Measurements from ENCODE around the gene HPSE2.
"Not testable (repeated sequence)": the region's sequence is repeated elsewhere in the genome, so short reads cannot be mapped to it uniquely, and the experiment has no call there.

The HPSE2 gene

DNA sequence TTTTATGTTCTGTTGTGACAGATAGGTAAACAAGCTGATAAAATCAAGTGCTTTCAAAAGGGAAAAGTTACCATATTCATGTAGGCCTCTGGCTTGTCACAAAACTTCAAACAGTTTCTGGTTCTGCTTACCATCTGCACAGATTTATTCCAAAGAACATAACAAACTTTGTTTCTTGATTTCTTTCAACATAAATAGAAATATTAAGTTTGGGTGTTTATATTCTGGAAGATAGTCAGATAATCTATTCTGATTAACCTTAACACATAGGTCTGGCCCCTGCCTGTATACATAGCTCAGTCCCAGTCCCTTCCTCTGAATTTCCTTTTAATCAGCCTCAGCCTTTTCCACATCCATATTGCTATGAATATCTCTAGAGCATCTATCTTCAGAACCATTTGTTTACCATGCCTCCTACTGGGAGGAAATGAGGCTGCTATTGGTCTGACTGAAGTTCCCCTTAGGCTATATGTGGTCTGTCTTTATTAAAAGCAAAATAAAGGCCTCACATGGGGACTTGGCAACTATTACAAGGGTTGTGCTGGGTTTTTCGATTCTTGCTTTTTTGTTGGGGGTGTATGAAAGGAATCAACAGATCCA lies 319.0 kb downstream of the HPSE2 start:
- Histone ChIP-seq H3K9me3 (ENCODE audit: control extremely low read depth in 1 of 5, control insufficient read depth in 4 of 5, insufficient read depth in 2 of 5, low read depth in 1 of 5, low read length in 4 of 5) (no peaks in the 10 kb centered on the region), H3K36me3 (ENCODE audit: control insufficient read depth in 4 of 4, insufficient read depth in 4 of 4, low read length in 3 of 4) (no peaks in the 10 kb centered on the region), H3K4me3 (ENCODE audit: control insufficient read depth in 1 of 7, extremely low read depth in 1 of 7, insufficient read depth in 4 of 7, low read depth in 2 of 7, low read length in 6 of 7) (no peak overlapping the region), H3K27ac (ENCODE audit: insufficient read depth in 1 of 2, low read depth in 1 of 2, low read length in 2 of 2, poor library complexity in 1 of 2, severe bottlenecking in 2 of 2) (no peak overlapping the region), H3K27me3 (replicated peaks in 2 of 5; ENCODE audit: control insufficient read depth in 4 of 5, insufficient read depth in 5 of 5, low read length in 4 of 5) (no peaks in the 10 kb centered on the region), H3K4me1 (ENCODE audit: control extremely low read depth in 1 of 4, control insufficient read depth in 4 of 4, insufficient read depth in 4 of 4, low read length in 3 of 4) (no peaks in the 10 kb centered on the region)
- DNase-seq = no peak
- no CpG with 5 or more reads among the region's 1 CpG for whole genome bisulfite sequencing (ENCODE audit: insufficient coverage)
- POLR2A ChIA-PET = no interaction called here
- CTCF ChIA-PET = no interaction called here

DNA sequence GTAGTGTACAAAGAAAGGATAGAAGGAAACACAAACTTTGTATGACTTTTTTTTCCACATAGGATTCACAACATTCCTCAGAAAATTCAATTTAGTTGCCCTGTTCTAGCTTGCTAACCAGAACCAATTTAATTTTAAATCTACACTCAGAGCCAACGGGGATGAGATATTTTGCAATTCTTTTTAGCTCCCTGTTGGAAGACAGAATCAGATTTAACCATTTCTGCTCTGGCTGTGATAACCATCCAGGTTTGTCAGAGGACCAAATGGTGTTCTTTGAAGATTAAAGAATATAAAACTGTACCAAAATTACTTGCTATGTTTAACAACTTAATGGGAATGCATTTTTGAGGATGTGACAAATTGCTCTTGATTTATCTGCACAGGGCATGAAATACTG lies 319.7 kb downstream of the HPSE2 start:
- no peaks in the 10 kb centered on the region for H3K36me3 ChIP-seq (ENCODE audit: control insufficient read depth in 4 of 4, insufficient read depth in 4 of 4, low read length in 3 of 4)
- no peaks in the 10 kb centered on the region for H3K27me3 ChIP-seq (replicated peaks in 2 of 5; ENCODE audit: control insufficient read depth in 4 of 5, insufficient read depth in 5 of 5, low read length in 4 of 5)
- no peaks in the 10 kb centered on the region for H3K9me3 ChIP-seq (ENCODE audit: control extremely low read depth in 1 of 5, control insufficient read depth in 4 of 5, insufficient read depth in 2 of 5, low read depth in 1 of 5, low read length in 4 of 5)
- POLR2A ChIA-PET = no interaction called here
- H3K4me3 ChIP-seq (ENCODE audit: control insufficient read depth in 1 of 7, extremely low read depth in 1 of 7, insufficient read depth in 4 of 7, low read depth in 2 of 7, low read length in 6 of 7) = no peak overlapping the region
- 50% methylated on average over 1 of the region's 1 CpG for WGBS (ENCODE audit: insufficient coverage)
- DNase-seq = no peak
- H3K4me1 ChIP-seq (ENCODE audit: control extremely low read depth in 1 of 4, control insufficient read depth in 4 of 4, insufficient read depth in 4 of 4, low read length in 3 of 4) = no peaks in the 10 kb centered on the region
- CTCF ChIA-PET = no interaction called here
- no peak overlapping the region for H3K27ac ChIP-seq (ENCODE audit: insufficient read depth in 1 of 2, low read depth in 1 of 2, low read length in 2 of 2, poor library complexity in 1 of 2, severe bottlenecking in 2 of 2)

DNA sequence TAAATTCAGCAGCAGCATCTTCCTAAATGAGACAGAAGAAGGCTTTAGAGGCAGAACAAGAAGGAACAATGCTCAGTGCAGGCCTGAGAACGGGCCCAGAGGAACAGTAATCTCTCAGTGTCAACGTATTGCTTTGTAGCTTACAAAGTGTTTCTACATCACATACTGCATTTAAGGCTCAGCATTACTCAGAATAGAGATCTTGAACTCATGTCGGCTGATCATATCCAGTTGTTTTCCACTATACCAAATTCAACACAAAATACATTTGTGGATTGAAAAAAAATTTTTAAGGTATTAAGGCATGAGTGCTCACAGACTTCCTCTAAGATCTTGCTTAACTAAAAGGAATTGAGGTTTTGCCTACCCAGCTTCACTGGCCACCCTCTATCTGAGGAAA lies 325.1 kb downstream of the HPSE2 start:
- H3K4me1 ChIP-seq (ENCODE audit: control extremely low read depth in 1 of 4, control insufficient read depth in 4 of 4, insufficient read depth in 4 of 4, low read length in 3 of 4) = no peaks in the 10 kb centered on the region
- no peak overlapping the region for H3K4me3 ChIP-seq (ENCODE audit: control insufficient read depth in 1 of 7, extremely low read depth in 1 of 7, insufficient read depth in 4 of 7, low read depth in 2 of 7, low read length in 6 of 7)
- no peak for DNase-seq
- H3K36me3 ChIP-seq (ENCODE audit: control insufficient read depth in 4 of 4, insufficient read depth in 4 of 4, low read length in 3 of 4) = no peaks in the 10 kb centered on the region
- CTCF ChIA-PET = no interaction called here
- 82% methylated on average over 2 of the region's 3 CpGs for WGBS (ENCODE audit: insufficient coverage)
- POLR2A ChIA-PET = no interaction called here
- no peak overlapping the region for H3K27ac ChIP-seq (ENCODE audit: insufficient read depth in 1 of 2, low read depth in 1 of 2, low read length in 2 of 2, poor library complexity in 1 of 2, severe bottlenecking in 2 of 2)
- no peaks in the 10 kb centered on the region for H3K27me3 ChIP-seq (replicated peaks in 2 of 5; ENCODE audit: control insufficient read depth in 4 of 5, insufficient read depth in 5 of 5, low read length in 4 of 5)
- no peaks in the 10 kb centered on the region for H3K9me3 ChIP-seq (ENCODE audit: control extremely low read depth in 1 of 5, control insufficient read depth in 4 of 5, insufficient read depth in 2 of 5, low read depth in 1 of 5, low read length in 4 of 5)

DNA sequence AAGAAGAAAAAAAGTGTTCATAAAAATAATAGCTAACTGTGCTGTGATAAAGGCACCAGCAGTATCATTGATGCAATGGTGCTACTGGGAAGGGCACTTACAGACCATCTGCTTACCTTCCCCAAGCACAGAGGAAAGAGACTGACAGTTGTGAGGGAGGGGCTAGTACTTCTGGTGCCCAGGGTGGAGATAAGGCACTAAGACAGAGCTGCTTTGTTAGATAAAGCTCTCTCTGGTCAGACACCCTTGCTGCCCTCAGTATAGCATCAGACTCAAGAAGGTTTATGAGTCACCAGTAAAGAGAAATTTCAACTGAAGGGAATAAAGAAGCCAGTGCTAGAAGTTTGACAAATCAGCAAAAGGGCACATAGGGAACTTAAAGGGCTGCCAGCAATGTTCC lies 325.6 kb downstream of the HPSE2 start:
- Histone ChIP-seq H3K4me1 (ENCODE audit: control extremely low read depth in 1 of 4, control insufficient read depth in 4 of 4, insufficient read depth in 4 of 4, low read length in 3 of 4) (no peaks in the 10 kb centered on the region), H3K27ac (ENCODE audit: insufficient read depth in 1 of 2, low read depth in 1 of 2, low read length in 2 of 2, poor library complexity in 1 of 2, severe bottlenecking in 2 of 2) (no peak overlapping the region), H3K27me3 (replicated peaks in 2 of 5; ENCODE audit: control insufficient read depth in 4 of 5, insufficient read depth in 5 of 5, low read length in 4 of 5) (no peaks in the 10 kb centered on the region), H3K36me3 (ENCODE audit: control insufficient read depth in 4 of 4, insufficient read depth in 4 of 4, low read length in 3 of 4) (no peaks in the 10 kb centered on the region), H3K4me3 (ENCODE audit: control insufficient read depth in 1 of 7, extremely low read depth in 1 of 7, insufficient read depth in 4 of 7, low read depth in 2 of 7, low read length in 6 of 7) (no peak overlapping the region), H3K9me3 (ENCODE audit: control extremely low read depth in 1 of 5, control insufficient read depth in 4 of 5, insufficient read depth in 2 of 5, low read depth in 1 of 5, low read length in 4 of 5) (no peaks in the 10 kb centered on the region)
- DNase-seq = peak; percentile 59 to 89 (median 75)
- CTCF ChIA-PET = no interaction called here
- POLR2A ChIA-PET = no interaction called here

DNA sequence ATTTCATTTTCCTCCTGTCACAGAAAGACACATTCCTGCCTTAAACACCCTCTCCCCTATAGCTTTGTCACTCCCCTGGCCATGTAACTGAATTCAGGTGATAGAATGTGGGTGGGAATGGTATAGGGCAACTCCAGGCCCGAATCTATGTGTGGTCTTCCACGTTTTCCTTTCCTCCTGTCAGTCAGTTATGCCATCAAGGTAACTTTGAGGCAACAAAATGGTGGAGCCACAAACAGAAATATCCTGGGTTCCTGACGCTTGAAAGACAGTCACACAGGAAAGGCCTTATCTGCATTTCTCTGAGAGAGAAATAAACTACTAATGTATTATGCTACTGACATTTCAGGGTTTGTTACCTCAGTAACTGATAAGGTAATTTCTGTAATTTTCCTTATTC lies 326.8 kb downstream of the HPSE2 start:
- H3K27ac ChIP-seq (ENCODE audit: insufficient read depth in 1 of 2, low read depth in 1 of 2, low read length in 2 of 2, poor library complexity in 1 of 2, severe bottlenecking in 2 of 2) = no peak overlapping the region
- H3K9me3 ChIP-seq (ENCODE audit: control extremely low read depth in 1 of 5, control insufficient read depth in 4 of 5, insufficient read depth in 2 of 5, low read depth in 1 of 5, low read length in 4 of 5) = no peaks in the 10 kb centered on the region
- H3K4me1 ChIP-seq (ENCODE audit: control extremely low read depth in 1 of 4, control insufficient read depth in 4 of 4, insufficient read depth in 4 of 4, low read length in 3 of 4) = no peaks in the 10 kb centered on the region
- no peak overlapping the region for H3K4me3 ChIP-seq (ENCODE audit: control insufficient read depth in 1 of 7, extremely low read depth in 1 of 7, insufficient read depth in 4 of 7, low read depth in 2 of 7, low read length in 6 of 7)
- ChIA-PET POLR2A (no interaction called here), CTCF (no interaction called here)
- 89% methylated on average over 2 of the region's 3 CpGs for WGBS (ENCODE audit: insufficient coverage)
- H3K36me3 ChIP-seq (ENCODE audit: control insufficient read depth in 4 of 4, insufficient read depth in 4 of 4, low read length in 3 of 4) = no peaks in the 10 kb centered on the region
- no peaks in the 10 kb centered on the region for H3K27me3 ChIP-seq (replicated peaks in 2 of 5; ENCODE audit: control insufficient read depth in 4 of 5, insufficient read depth in 5 of 5, low read length in 4 of 5)
- no peak for DNase-seq

DNA sequence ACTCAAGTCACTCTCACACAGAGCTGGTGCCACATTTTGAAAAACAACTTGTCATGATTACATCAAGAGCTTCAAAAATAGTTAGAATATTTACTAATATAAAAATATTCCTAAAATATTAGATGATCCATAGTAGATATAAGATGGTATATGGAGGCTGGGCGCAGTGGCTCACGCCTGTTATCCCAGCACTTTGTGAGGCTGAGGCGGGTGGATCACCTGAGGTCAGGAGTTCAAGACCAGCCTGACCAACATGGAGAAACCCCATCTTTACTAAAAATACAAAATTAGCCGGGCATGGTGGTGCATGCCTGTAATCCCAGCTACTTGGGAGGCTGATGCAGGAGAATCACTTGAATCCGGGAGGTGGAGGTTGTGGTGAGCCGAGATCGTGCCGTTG lies 327.4 kb downstream of the HPSE2 start:
- H3K27ac ChIP-seq (ENCODE audit: insufficient read depth in 1 of 2, low read depth in 1 of 2, low read length in 2 of 2, poor library complexity in 1 of 2, severe bottlenecking in 2 of 2); POLR2A ChIA-PET; DNase-seq; H3K9me3 ChIP-seq (ENCODE audit: control extremely low read depth in 1 of 5, control insufficient read depth in 4 of 5, insufficient read depth in 2 of 5, low read depth in 1 of 5, low read length in 4 of 5); H3K4me3 ChIP-seq (ENCODE audit: control insufficient read depth in 1 of 7, extremely low read depth in 1 of 7, insufficient read depth in 4 of 7, low read depth in 2 of 7, low read length in 6 of 7); CTCF ChIA-PET; H3K36me3 ChIP-seq (ENCODE audit: control insufficient read depth in 4 of 4, insufficient read depth in 4 of 4, low read length in 3 of 4); H3K4me1 ChIP-seq (ENCODE audit: control extremely low read depth in 1 of 4, control insufficient read depth in 4 of 4, insufficient read depth in 4 of 4, low read length in 3 of 4); H3K27me3 ChIP-seq (replicated peaks in 2 of 5; ENCODE audit: control insufficient read depth in 4 of 5, insufficient read depth in 5 of 5, low read length in 4 of 5): not testable (repeated sequence)
- WGBS (ENCODE audit: insufficient coverage) = no CpG with 5 or more reads among the region's 8 CpGs

DNA sequence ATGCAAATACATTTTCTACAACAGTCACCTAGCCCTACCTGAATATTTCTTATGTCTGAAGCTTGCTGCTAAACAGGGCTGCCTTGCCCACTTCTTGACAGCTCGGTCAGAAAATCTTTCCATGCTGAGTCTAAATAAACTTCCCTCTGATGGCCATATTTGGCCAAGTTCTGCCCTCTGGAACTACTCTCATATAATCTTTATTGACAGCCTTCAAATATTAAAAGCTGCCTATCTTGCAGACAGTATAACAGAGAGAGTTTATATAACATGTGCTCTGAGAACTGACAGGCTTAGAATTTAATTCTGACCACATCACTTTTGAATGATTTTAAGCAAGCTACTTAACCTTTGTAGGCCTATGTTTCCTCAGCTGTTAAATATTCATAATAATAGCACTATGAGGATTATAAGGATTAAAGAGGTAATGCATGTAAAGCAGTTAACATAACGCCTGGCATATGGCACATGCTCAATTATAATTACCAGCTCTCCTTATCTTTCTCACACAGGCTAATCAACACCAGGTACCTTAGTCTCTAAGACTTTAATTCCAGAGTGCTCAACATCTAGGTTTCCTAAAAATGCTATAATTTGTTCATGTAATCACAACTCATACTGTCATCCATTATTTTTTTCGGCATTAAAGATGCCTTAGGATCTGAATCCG lies 334.1 kb downstream of the HPSE2 start:
- Histone ChIP-seq H3K36me3 (ENCODE audit: control insufficient read depth in 4 of 4, insufficient read depth in 4 of 4, low read length in 3 of 4) (no peaks in the 10 kb centered on the region), H3K4me1 (ENCODE audit: control extremely low read depth in 1 of 4, control insufficient read depth in 4 of 4, insufficient read depth in 4 of 4, low read length in 3 of 4) (no peaks in the 10 kb centered on the region), H3K4me3 (ENCODE audit: control insufficient read depth in 1 of 7, extremely low read depth in 1 of 7, insufficient read depth in 4 of 7, low read depth in 2 of 7, low read length in 6 of 7) (no peak overlapping the region), H3K27me3 (replicated peaks in 2 of 5; ENCODE audit: control insufficient read depth in 4 of 5, insufficient read depth in 5 of 5, low read length in 4 of 5) (no peaks in the 10 kb centered on the region), H3K27ac (ENCODE audit: insufficient read depth in 1 of 2, low read depth in 1 of 2, low read length in 2 of 2, poor library complexity in 1 of 2, severe bottlenecking in 2 of 2) (no peak overlapping the region), H3K9me3 (ENCODE audit: control extremely low read depth in 1 of 5, control insufficient read depth in 4 of 5, insufficient read depth in 2 of 5, low read depth in 1 of 5, low read length in 4 of 5) (no peaks in the 10 kb centered on the region)
- DNase-seq = no peak
- ChIA-PET CTCF (no interaction called here), POLR2A (no interaction called here)
- 94% methylated on average over 2 of the region's 4 CpGs for WGBS (ENCODE audit: insufficient coverage)
